ENCODE results near the gene ARNT2.
"Not testable (repeated sequence)": the region's sequence is repeated elsewhere in the genome, so short reads cannot be mapped to it uniquely, and the experiment has no call there.

ARNT2 gene

DNA sequence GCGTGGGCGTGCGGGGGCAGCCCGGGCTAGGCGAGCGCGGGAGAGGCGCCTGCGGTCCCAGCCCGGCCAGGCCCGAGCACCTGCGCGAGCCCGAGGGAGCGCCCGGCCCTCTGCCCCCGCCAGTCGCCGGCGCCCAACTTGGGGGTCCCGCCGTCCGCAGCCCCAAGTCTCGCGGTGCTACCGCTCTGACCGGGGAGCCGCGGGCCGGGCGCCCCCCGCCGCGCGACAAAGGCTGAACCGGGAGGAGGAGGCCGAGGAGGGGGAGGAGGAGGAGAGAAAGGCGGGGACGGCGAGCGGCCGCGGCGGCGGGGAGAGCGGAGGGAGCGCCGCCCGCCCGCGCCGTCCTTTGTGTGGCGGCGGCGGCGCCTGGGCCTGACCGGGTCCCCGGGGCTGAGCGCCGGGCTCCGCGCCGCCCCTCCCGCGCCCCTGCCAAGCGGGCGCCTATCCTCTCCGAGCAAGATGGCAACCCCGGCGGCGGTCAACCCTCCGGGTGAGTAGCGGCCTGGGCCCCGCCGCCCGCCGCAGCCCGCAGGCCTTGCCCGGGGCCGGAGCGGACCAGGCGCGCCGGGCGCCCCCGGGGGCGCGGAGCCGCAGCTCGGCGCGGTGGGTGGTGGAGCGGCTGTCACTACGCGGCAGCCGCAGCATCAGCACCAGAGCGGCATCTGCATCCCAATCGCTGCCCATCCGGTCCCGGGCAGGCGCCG is at the start of gene ARNT2:
Gene ARNT2, plus strand, starts transcription at position 326 of the 704 bp plus-strand sequence. Its CDS starts 134 bp downstream, at position 460.
- DNase-seq (ENCODE audit: low read depth, low spot score) = no peak

DNA sequence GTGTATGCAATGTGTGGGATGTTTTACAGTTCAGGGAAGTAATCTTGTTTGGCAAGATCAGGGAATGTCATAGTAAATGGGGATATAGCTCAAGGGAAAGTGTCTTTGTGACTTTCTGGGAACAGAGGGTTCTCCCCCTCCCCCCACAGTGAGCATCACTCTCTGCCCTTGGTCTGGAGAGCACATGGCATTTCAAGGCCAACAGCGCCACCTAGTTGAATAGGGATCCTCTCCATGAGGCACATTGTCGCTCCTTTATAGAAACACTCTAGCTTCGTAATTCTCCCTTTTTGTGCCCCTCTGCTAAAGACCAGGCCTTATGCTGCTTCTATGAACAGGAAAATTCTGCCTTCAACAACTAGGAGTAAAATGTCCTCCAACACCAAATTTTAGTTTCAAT is 37.1 kb upstream of the ARNT2 start:
- no peak for DNase-seq (ENCODE audit: low read depth, low spot score)

DNA sequence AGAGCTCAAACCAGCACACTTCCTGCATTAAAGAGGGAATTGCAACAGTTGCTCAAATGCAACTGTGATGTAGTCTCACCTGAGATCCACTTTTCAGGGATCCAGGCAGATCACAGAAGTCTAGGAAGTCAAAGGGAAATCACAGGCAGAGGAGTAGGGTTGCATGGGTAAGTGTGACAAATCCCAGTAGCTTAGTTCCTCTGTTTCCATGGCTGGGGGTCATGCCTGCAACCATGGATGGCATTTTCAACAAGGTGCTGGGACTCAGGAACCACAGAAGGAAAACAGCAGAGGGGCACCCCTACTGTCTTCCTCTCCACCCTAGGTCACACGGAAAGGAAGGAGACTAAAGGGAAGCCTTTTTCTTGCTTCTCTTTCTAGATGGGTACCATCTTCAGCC is 36.5 kb upstream of the ARNT2 start:
- DNase-seq (ENCODE audit: low read depth, low spot score) = no peak

DNA sequence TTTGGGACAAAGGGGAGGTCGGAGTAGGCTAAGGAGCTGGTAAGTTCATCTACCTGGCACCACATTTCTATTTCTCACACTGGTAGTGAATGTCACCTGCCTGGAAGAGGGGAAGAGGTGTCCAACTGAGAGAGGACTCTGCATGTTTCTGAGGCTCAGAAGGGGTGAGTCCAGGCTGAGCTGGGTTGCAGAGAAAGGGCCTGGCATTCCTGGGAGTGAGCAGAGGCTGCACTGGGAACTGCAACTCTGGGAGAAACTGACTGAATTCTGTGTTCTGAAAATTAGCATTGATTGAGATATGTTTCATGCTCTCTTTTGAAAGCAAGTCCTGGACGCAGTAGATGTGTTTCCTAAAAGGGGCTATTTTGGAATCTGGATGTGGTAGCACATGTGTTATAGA is 32.3 kb upstream of the ARNT2 start:
- DNase-seq (ENCODE audit: low read depth, low spot score) = no peak

DNA sequence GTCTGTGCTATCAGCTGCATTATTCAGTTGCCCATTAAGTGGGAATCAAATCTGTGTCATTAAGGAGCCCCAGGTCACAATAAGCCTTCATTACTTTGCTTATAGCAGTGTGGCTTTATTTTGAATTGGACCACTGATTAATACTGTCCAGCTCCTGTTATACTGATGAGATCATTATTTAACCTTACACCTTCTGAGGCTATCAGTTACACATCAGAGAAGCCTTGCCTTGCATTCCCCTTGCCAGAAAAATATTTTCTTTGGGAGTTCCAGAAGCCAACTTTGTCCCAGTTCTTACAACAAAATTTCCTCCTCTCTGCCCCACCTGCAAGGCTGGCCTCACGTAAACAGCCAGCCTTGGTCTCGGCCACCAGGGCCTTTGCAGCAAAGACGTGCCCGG is 29.7 kb upstream of the ARNT2 start:
- DNase-seq (ENCODE audit: low read depth, low spot score) = no peak

DNA sequence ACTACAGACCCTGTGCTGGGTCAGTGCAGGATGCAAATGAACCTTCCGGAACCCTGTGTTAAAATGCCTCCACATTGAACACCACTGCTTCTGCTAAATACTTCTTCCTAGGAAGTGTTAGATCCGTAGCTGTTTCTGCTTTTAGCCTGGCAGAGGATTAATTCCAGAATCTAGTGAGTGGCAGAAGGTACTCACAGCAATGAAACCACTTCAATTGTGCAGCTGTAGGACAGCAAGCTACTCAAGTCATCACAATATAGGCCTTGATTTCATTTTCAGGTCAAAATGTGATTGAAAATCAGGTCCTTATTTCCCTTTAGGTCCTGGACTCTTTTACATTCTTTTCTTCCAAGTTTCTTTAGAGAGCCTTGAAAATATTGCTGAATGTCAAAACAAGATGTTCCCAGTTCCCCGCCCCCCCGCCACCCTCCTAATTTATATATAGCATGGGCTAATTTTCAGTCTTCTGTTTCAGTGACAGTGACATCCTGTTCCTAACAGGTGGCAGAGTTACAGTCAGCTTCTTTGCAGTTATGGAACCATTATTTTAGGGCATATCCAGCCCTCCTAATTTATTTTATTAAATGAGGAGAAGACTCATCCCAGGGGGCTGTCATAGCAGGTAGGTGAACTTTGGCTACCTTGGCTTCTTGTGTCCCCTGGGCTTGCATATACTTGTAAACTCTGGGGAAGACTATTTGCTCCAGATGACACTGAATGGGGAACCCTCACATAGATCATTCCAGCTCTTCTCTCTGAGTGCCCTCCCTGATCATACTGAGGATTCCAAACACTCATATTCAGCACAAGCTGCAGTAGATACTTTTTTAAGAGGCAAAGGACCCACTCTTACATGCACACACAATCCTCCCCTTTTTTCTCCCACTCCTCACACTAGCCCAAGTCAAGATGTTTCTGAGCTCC is 28.0 kb upstream of the ARNT2 start:
- no peak for DNase-seq (ENCODE audit: low read depth, low spot score)

DNA sequence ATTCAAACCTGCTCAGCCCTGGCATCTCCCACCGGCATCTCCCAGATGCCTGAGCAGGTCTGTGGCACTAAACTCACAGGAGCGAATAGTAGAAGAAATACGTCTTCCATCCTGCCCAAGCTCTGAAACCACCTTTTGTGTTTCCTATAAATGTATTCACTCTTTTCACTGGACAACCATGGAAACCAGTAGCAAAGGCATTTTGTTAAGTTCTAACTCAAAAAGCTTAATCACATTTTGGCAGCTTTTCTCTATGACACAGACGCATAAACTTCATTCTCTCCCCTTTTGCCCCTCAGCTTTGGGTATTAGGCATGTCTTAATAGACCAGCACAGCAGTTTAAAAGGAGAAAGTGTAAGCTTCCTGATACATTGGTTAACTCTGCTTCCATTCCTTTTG is 24.5 kb upstream of the ARNT2 start:
- no peak for DNase-seq (ENCODE audit: low read depth, low spot score)

DNA sequence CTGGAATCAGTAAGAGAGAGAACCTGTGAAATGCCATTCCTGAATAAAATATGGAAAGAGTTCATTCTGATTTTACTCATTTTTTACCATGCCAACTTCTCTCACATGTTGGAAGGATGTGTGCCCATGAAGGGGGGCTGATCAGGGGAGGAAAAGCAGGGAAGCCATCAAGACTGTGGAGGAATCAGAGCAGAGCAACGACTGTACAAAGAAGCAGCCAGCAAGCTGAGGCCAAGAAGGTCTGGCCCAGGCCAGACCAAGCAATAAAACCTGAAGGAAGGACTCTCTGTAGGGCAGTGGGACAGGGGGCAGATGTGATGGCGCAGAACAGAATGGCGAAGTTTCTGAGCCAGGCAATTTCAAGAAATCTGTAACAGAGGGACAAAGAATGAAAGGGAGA is 24.0 kb upstream of the ARNT2 start:
- DNase-seq (ENCODE audit: low read depth, low spot score) = no peak

DNA sequence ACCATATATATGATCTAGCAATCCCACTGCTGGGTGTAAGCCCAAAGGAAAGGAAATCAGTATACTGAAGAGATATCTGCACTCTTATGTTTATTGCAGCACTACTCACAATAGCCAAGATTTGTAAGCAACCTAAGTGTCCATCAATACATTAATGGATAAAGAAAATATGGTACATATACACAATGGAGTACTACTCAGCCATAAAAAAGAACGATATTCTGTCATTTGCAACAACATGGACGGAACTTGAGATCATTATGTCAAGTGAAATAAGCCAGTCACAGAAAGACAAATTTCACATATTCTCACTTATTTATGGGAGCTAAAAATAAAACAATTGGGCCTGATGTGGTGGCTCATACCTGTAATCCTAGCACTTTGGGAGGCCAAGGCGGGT is 21.9 kb upstream of the ARNT2 start:
- DNase-seq (ENCODE audit: low read depth, low spot score) = no peak

DNA sequence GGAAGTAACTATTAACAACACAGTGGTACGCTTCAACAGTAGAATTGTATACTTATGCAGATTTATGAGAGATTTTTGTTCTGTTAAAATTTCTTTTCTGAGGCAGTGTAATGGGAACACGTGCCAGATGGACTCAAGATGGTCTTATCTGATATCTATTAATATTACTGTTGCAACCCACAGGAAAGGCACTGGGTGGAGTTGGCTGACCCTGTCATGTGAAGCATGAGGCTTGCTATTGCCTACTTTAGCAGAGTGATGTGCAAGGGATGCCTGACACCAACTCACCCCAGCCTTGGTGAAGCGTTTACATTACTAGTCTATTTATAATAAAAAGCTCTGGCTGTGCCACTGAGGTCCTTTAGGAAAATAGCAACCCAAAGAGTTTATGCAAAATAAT is 19.8 kb upstream of the ARNT2 start:
- DNase-seq (ENCODE audit: low read depth, low spot score) = no peak

DNA sequence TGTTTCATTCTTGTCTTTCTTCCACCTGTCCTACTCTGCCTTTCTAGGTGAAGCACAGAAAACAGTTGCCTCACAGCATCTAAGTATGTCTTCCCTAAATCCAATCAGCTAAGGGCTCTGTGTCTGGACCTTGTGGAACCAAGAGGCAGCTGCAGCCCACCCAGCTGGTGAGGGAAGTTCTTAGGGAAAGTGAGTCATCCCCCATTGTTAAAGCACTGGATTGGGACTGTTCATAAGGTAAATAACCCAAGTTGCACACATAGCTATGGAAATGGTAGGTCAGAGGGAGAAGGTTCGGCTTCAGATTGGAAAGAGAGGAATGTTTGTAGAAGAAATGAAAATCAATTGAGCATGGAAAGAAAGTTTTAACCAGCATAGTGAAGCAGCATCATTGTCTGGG is 18.0 kb upstream of the ARNT2 start:
- no peak for DNase-seq (ENCODE audit: low read depth, low spot score)

DNA sequence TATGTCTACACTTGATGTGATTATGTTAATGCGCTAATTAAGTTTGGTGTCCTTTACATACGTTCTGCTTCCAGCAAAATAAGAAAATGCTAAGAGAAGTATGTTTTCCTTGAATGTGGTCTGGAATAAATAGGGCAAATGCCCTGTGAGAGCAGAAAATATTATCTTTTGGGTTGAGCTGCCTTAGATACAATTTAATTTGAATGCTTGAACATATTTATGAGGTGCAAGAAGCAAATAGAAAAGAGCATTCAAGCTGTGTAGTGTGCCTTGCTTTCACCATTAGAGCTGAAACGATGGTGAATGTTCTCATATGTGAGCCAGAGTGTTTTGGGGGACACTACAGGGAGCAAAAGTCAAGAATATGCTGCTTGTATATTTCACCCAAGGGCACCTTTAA is 15.9 kb upstream of the ARNT2 start:
- no peak for DNase-seq (ENCODE audit: low read depth, low spot score)

DNA sequence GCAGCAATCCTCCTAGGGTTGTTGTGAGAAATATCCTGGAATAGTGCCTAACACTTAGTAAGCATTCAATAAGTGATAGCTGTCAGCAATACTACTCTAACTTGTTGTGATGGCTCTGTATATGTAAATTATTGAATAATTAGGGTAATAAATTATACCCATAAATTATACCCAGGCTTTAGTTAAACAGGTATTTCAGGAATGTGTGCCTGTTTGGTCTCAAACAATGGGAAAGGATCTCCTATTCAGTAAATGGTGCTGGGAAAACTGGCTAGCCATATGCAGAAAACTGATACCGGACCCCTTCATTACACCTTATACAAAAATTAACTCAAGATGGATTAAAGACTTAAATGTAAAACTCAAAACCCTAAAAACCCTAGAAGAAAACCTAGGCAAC is 14.8 kb upstream of the ARNT2 start:
- no peak for DNase-seq (ENCODE audit: low read depth, low spot score)

DNA sequence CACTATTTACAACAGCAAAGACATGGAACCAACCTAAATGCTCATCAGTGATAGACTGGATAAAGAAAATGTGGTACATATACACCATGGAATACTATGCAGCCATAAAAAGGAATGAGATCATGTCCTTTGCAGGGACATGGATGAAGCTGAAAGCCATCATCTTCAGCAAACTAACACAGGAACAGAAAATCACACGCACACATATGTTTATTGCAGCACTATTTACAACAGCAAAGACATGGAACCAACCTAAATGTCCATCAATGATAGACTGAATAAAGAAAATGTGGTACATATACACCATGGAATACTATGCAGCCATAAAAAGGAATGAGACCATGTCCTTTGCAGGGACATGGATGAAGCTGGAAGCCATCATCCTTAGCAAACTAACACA is 13.2 kb upstream of the ARNT2 start:
- DNase-seq (ENCODE audit: low read depth, low spot score) = not testable (repeated sequence)

DNA sequence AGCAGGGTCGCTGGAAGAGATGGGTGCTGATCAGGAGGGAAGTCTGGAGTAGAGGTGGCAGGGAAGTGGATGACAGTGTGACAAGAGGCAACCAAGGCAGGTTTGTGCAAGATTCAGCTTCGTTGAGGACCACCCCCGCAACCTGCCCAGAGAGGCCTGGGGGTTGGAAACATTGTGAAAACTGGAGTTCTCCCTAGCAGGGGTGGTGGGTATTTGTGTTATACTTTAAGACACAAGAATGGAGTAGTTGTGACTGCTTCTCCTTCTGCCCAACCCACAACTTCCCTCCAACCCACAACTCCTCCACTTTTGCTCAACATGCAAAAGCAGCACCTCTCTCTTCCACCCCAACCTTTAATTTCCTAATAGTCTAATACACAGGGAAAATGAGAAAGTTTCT is 8.6 kb upstream of the ARNT2 start:
- DNase-seq (ENCODE audit: low read depth, low spot score) = no peak

DNA sequence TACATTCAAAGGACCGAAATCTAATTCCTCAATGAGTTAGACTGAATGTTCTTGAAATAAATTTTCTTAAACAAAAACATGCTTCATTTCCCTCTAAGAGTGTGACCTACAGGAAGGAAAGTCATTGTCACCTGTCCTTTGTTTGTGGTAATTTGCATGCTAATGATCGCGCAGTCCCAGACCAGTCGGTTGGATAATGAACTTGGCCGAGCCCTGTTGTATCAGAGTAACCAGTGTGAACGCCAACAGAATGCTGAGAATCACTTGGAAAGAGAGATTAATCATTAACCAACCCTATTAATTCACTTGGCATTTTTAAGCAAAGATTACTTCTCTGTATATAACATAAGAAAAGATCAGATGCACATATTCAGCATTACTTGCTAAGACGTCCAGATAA is 8.1 kb upstream of the ARNT2 start:
- no peak for DNase-seq (ENCODE audit: low read depth, low spot score)

DNA sequence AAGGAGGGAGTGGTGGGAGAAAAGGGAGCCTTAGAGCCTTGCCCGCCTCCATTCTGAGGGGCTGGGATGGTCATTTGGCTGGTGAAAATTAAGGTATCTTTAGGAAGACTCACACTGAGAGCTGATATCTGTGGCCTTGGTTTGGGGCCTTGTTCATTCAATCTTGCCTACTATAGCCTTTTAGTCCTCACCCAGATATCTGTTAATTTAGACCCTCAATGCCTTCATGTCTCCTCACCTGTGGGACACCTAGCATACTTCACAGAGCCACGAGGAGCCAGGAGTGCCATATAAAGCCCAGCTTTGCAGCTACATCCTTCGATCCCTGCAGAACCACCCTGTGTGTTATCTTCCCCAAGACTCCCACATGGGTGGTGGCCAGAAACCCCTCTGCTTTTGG is 4.7 kb upstream of the ARNT2 start:
- DNase-seq (ENCODE audit: low read depth, low spot score) = no peak

DNA sequence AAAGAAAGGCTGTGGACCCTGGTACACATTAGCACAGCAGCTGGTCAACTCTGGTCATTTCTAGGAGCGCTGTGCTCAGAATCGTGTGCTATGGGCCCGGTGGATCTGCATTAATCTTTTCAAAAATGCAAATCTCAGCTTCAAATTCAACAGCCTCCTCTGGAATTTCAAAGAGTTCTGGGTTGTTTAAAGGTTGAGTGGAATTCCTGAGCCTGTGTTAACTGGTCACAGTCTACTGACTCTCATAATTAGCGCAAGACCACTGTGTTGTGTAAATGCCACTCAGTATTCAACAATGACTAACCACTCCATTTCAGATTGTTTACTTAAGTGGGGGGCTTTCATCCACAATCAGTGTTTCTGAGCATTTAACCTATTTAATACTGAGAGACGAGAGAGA is 2.7 kb upstream of the ARNT2 start:
- no peak for DNase-seq (ENCODE audit: low read depth, low spot score)

DNA sequence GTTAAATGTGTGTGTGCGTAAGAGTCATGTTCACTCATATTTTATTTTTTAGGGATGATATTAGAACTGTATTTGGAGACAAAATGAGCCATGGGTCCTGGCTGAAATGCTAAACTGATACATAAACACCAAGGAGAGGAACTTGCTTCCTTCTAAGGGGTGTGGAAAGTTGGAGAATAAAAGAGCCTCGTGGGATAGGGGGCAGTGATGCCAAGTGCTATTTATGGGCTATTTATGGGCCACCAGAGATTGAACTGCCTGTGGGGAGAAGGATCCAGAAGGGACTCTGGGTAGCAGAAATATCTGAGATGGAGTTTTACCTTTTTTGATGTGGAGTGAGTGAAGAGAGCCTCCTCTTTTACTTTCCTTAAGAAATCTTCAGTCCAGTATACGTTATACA is 1.8 kb upstream of the ARNT2 start:
- no peak for DNase-seq (ENCODE audit: low read depth, low spot score)

DNA sequence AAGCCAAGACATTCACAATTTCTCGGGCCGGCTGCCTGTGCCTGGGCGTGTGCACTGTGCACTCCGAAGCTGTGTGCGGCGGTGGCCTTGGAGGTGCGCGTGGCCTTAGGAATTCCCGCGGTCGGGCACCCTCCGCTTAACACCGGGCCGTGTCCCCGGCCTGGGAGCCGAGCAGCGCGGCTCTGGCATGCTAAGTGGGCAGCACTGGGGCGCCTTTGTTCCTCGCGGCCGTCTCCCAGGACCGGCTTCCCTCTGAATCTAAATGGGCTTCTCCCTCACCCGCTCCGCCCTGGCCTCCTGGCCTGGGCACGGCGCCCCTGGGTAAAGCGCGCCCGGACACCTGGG is 498 bp upstream of the ARNT2 start:
- DNase-seq (ENCODE audit: low read depth, low spot score) = no peak

DNA sequence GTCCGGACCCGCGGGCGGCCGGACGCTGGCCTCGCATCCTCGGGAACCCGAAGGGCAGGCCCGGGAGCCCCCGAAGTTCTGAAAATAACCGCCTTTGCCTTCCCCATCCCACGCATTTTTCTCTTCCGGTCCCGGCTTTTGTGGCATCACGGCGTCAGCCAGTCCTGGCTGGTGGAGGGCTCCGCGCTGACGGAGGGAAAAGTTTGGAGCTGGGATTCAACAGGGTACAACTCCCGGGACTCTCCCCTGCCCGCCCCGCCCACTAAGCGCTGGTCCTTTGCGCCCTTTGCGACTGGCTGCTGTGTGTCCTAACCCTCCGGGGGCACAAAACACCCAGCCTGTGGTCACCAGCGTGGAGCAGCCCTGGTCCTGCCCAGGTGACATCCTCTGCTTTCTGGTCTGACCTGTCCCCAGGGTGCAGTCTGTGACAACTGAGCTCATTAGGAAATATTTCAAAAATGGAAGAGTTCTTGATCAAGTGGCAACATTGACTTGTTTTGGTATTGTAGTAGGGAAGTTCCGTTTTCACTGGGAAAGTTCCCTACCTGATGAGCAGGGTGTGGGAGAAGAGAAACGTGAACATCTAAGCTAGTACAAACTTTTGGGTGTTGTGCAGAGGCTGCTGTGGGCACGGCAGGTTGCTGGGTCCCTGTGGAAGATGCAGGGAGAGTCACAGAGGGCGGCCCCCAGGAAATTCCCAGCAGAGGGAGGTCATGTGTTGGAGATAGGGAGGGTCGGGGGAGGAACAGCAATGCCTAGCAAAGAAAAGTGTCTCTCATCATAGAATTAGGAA is 775 bp downstream of the ARNT2 start:
- no peak for DNase-seq (ENCODE audit: low read depth, low spot score)

DNA sequence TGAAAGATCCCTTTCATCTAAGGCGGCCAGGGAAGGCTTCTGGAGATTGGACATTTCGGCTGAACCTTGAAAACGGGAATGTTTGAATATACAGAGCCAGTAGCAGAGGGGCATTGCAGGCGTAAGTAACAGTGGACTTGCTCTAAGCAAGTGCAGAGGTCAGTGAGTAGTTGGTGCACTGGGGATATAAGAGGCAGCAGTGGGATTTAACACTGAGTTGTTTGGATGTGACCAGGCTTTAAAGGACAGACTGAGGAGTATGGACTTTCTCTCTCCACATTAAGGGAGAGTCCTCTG is 1.3 kb downstream of the ARNT2 start:
- no peak for DNase-seq (ENCODE audit: low read depth, low spot score)

DNA sequence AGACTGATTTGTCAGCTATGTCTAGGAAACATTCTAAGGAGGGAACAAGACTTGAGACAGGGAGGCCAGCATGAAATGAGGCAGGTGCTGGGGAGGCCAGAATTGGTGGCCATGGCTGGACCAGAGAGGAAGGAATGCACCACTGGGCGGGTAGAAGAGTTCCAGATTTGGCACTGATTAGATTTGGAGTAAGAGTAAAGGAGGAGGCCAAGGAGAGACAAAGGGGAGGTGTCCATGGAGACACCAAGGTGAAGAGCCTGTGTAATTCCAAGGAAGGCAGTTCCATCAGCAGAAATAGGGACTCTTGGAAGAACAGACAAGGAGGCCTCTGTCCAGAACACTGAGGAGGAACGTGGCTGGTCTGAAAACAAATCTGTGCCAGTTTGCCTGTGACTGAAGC is 1.8 kb downstream of the ARNT2 start:
- DNase-seq (ENCODE audit: low read depth, low spot score) = no peak

All from smooth muscle cell of the brain vasculature (primary cell).